NOMO-1 treated with dmso at 0.1 percent for 144 hours (cell line): ENCODE measurements around the gene GALNS.

Experiments
- DNase-seq: peaks from one replicate; lab custom pipeline; 2025; ENCODE audit not compliant: unreplicated experiment; lab: John Stamatoyannopoulos, UW

GALNS gene

DNA sequence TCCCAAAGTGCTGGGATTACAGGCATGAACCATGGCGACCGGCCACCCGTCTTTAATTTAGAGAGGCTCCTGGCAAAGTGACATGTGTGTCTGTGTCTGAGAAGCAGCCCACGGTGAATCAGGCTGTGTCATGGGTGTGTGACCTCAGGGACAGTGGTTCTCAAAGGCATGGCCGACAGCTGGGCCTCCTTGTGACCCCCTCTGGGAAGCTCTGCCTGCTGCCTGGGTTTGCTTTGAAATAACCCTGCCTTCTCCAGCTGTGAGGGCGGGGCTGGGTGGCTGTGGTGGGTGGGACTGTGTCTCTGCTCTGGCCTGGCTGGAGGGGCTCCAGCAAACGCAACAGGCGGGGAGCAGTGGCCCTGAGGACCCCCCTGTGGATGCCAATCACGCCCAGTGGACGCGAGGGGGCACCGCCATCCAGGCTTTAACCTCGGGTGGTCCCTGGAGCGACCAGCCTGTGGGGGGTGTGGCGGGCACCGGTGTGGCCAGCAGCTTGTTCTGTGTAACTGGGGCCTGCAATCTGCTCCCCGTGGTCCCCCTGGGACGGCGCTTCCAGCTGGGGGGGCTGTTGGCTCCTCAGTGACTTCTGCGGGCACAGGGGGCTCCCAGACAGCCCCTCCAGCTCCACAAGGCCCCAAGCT, 36.2 kb downstream of the GALNS start:
- no peak for DNase-seq

- DNase-seq, result no peak
Observed at GRCh38 chr16:88819126-88819525, 37.6 kb downstream of the GALNS start.

- no peak for DNase-seq
Observed at GRCh38 chr16:88818575-88818874, 38.2 kb downstream of the GALNS start.

DNA sequence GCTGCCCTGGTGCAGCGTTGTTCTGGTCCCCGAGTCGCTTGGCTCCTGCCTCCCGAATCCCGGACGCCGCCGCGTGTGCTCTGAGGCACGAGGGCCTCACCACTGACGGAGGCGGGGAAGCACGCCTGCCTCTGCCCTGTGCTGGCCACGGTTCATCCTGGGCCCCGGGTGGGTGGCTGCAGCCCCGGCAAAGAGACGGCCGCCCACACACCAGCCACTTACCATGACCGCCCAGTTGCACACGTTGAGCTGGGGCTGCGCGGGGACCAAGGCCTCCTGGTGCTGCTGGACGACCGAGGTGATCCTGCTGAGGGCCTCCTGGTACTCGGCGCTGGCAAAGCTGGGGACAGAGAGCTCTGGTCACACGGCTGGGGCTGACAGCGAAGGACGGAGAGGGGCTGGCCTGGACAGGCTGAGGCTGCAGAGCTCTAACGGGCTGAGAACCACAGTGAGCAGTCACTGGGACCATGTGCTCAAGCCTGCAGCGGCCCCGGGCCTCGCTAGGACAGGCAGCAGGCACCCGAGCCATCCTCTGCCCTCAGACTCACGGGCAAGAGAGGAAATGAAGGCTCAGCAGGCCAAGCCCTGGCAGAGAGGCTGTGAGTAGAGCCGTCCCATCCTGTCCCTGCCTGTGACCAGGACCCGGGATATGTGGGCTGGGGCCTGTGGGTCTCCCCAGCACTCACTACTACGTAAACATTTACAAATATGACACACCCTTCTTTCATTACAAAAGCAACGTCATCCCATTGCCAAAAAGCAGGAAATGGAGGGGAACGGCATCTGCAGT, 38.8 kb downstream of the GALNS start:
- DNase-seq, result no peak

DNA sequence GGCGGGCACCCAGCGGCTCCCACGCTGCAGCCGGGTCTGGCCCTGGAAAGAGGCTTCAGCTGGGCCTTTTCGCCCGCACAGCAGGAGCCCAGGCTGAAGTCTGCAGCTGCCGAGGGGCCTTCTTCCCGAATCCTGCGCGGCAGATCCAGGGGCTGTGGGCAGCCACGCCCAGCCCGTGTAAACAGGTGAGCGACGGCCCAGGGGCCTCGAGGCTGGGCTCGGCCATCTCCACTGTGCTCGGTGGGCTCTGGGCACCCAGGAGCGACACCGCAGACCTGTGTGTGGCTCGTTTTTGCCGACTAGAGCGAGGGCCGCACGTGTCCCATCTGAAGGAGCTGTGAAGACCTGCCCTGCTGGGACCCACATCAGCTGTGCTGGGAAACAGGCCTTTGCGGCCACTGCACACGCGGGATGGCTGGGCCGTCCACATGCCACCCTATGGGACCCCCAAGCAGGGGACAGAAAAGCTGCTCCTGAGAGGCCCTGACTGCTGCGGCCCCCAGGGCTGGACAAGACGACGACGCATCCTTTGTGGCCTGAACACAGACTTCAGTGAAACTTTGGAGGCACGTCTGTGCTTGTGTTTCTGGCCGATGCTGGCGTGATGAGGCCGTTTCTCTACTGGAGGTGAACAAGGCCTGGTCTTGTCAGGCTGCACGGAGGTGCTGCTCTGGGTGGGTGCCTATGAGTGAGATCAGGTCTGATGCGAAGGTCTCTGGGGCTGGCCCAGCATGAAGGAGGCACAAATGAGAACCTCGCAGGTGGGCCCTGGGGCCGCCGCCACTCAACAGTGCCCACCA, 39.8 kb downstream of the GALNS start:
- no peak for DNase-seq

GRCh38 chr16:88815901-88816589, 40.7 kb downstream of the GALNS start:
- DNase-seq, result no peak

DNA sequence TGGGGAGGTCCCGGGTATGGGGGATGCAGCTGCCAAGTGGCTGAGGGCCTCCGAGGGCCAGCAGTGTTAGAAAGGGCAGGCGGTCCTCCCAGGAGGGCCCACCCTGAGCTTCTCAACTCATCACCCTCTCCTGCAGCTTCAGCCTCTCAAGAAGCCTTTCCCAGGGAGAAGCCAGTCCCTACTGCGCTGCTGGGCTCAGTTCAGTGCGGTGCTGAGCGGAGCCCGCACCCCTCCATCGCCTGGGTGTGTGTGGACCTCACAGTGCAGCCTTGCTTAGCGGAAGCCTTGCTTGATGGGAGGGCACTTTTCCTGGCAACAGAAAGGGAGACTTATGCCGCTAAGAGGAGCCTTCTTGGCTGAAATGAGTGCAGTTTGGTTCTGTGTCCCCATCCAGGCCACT, 41.5 kb downstream of the GALNS start:
- no peak for DNase-seq

DNA sequence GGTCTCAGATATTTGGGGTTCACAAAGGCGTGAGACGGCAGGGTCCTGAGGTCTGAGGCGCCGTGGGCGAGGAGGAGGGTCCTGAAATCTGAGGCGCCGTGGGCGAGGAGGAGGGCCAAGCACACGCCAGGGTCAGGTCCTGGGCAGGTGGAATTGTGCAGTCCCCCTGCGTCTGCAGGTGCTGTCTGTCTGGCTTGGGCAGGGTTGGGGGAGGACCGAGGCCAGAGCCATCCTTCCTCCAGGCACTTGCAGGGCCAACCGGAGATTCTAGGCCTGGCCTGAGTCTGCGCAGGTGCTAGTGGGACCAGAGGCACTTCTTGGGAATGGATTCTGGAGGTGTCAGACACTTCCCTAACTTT, 42.6 kb downstream of the GALNS start:
- no peak for DNase-seq

DNA sequence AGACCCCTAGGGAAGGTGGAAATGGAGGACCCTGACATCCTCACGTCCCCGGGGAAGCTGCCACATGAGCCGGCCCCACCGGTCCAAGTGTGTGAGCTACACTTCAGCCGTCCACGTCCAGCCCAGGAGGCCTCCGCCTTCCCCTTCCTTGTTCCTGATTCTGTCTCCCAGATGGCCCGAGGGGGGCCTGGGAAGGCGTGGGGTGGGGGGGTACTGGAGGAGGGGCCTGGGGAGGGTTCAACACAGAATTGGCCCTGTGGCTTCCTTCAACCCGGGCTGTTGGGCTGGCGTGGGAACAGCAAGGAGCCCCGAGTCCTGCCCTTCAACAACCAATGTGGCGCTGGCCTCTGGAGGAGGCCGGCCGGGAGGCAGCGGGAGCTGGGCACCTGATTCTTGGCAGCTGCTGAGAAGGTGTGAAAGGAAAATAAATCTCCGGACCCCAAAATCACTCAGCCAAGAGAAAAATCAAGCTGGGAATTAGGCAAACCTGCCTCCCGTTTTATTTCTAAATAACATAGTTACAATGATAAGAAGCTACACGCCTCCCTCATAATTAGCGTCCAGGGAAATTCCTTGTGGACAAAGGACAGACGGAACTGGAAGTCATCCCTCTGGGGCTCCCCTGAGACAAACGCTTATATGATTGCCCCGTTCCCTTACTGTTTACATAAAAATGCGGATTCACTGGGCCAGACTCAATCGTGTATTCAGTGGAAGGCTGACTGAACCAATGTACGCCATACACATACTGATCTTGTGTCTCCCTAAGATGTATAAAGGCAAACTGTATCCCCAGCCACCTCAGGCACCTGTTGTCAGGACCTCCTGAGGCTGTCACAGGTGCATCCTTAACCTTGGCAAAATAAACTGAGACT, 43.2 kb downstream of the GALNS start:
- DNase-seq, result no peak

GRCh38 chr16:88812513-88813268, 44.1 kb downstream of the GALNS start:
- DNase-seq, result no peak

DNA sequence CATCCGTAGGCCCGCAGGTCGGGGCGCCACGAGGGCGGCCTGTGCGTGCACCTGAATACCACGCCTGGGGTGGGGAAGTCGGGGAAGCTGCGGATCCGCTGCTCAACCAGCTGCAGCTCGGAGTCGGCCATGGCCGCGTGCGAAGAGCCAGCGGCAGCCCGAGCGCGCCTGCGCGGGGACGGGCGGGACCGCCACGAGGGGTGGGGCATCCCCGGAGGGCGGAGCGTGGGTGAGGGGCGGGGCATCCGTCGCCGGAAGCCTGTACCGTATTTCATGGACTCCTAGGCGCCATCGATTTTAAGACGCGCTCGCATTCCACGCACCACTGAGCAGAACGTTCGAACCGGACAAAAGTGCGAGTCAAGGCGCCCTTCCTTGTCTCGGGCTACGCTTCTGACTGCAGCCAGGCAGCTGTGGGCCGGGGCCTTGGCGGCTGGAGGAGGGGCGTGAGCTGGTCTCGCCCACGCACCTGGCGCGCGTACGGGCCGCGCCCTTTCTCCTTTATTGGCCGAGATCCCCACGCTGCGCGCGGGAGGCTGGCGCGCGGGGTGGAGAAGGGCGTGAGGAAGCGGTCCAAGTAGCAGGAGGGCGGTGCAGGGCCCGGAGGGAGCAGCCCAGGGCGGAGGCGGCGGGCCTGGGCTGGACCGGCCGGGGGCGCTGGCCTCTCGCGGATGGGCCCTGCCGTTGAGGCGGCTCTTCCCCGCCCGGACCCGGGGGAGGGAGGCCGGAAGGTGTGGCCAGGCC, 44.8 kb downstream of the GALNS start, which contains the start of gene APRT:
Gene APRT (minus strand): TSS at position 160 of the 744 bp plus-strand sequence. CDS start 29 bp downstream, at position 131.
- DNase-seq, result peak; percentile 83

DNA sequence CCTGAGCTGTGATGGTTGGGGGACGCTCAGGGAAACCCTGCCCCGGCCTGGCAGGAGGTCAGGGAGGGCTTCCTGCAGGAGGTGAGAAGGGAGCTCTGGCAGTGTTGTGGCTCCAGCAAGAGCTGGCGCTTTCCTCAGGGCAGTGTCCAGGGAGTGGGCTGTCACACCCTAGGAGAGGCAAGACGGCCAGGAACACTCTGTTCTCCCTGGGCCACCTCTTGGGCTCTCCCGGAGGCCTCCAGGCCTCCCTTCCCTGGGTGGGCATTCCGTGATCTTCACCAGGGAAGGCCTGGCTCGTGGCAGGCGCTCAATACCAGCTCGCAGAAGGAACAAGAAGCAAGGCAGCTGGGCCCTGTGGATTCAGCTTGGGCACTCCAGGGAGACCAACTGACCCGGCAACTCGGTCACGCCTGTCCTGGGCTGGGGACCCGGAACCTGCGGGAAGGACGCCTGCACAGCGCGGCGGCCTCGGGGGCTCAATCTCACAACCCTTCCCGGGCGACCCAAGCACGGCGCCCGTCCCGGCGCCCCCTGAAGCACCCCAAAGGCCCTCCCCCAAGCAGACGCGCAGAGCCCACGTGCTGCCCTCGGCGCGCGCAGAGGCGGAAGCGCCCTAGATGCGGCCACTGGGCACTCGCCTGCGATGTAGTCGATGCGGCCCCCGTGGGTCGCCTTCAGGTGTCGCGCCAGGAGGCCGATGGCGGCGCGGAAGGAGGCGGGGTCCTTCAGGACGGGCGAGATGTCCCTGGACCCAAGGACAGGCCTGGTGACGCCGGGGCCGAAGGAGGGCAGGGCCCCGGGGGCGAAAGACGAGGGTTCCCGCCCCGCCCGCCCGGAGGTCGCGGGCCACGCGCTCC, 45.6 kb downstream of the GALNS start:
- peak; percentile 60 for DNase-seq

DNA sequence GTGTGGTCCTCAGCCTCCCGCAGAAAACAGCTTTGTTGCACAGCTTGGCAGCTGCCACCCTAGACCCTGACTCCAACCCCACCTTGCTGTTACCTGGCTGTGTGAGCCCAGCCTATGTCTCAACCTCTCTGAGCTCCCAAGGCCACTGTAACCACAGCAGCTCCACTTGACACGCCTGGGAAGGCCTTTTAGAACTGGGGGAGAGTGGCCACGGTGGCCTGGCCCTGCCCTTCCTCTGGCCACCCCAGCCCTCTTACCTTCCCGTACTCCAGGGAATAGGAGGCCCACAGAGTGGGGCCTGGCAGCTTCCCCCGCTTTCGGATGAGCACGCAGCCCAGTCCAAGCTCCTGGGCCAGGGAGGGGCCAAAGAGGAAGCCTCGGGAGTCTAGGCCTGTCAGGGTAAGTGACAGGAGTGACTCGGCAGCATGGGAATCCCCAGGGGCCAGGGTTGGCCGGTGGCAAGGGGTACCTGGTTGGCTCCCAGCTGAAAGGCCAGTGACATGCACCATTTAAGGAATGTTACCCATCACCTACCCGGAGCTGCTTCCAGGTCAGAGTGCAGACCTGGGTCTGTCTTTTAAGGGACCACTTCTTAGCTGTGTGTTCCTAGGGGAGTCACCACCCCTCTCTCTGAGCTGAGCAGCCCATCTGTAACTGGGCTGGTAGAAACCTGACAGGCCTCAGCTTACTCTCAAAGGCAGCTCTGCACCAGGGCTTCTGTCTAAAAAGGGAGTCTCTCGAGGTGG, 46.4 kb downstream of the GALNS start:
- DNase-seq, result peak; percentile 41

GRCh38 chr16:88809676-88810165, 47.0 kb downstream of the GALNS start:
- DNase-seq, result no peak

- no peak for DNase-seq
Observed at GRCh38 chr16:88809068-88809675, 47.6 kb downstream of the GALNS start.

GRCh38 chr16:88807626-88808453, 48.9 kb downstream of the GALNS start:
- no peak for DNase-seq
